Suppressor macrophage (primary cell): ENCODE data around the gene C1orf50.

Experiments used
- DNase-seq, 4 experiments: peaks; one replicate each; pipeline ENCODE4 v3.0.0-alpha.2; 2020 to 2022

Gene C1orf50

DNA sequence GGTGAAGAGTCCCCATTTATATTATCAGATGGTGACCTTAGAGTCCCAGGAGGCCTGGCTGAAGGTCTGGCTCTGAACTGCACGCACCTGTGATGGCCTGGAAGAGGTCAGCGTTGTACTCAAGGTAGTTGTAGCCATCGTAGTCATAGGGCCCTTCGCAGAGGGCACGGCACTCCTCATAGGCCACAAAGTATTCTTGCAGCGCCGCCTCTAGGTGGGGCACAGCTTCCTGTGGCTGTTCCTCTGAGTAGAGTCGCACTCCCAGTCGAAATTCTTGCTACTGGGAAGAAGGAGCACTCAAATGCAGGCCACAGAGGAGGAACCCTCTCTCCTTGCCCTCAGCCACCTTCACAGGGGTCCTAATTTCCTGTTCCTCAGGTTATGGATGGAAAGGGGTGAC is 7.9 kb upstream of the C1orf50 start:
- DNase-seq = peak in 3 of 4 experiments; percentile 14 to 41 (median 40)

DNA sequence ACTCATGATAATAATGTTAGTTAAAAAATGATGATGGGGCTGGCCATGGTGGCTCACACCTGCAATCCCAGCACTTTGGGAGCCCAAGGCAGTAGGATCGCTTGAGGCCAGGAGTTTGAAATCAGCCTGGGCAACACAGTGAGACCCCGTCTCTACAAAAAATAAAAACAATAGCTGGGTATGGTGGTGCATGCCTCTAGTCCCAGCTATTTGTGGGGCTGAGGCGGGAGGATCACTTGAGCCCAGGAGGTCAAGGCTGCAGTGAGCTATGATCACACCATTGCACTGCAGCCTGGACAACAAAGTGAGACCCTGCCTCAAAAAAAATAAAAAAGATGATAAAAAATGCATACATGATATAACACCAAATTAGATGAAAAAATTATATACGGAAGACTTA is 5.5 kb upstream of the C1orf50 start:
- no peak for DNase-seq

- DNase-seq = no peak
Measured at GRCh38 chr1:42762269-42762668, 4.8 kb upstream of the C1orf50 start.

DNA sequence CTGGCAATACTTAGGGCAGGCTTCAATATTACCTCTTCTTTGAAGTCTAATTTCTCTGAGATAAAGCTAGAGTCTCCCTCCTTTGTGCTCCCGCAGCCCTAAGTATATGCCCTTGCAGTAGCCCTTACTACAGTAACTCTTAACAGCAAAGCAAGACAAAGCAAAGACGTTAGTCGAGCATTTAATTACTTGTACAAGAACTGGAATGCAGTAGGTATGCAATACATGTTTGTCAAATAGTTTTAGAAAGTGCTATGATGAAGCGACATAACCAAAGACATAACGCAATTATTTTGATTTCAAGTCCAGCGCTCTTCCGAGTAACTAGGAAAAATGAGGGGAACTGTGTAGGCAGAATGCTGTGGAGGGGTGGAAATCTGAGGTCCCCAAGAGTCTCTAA is 1.8 kb upstream of the C1orf50 start:
- no peak for DNase-seq

DNA sequence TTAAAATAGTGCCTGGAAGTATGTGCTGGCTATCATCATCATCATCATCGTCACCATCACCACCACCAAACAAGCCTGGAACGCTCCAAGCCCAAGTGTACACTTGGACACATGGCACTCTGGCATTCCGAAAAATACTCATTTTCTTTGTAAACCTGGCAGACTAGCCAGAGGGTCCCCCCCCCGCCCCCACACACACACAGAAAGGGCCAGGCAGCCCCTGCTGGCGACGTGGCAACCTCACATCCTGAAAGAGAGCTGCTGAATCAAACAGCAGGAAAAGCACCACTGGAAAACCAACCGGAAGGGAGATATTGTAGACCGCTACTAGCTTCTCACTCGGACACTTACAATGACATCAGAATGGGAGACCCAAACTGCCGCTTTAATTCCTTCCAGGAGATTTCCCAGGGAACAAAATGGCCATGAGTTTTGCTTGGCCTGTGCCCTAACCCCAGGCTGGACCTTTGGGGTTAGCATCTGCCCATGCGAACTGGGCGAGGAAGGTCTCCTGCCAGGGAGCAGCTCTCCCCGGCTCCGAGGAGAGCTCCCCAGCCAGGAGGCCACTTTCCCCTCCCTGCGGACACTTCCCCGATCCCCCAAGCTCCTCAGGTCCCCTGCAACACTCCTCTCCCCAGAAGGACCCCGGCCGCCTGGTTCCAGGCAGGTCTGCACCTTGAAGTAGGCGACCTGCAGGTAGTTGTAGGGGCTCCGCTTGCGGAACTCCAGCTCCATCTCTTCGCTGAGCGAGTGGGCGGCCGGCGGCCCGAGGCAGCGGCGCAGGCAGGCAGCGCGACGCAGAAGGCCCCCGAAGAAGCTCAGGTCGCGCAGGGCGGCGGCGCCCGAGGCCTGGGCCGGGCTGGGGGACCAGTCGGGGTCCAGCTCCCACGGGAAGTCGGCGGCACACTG is 963 bp upstream of the C1orf50 start:
- DNase-seq = peak; percentile 24 to 69 (median 54)

DNA sequence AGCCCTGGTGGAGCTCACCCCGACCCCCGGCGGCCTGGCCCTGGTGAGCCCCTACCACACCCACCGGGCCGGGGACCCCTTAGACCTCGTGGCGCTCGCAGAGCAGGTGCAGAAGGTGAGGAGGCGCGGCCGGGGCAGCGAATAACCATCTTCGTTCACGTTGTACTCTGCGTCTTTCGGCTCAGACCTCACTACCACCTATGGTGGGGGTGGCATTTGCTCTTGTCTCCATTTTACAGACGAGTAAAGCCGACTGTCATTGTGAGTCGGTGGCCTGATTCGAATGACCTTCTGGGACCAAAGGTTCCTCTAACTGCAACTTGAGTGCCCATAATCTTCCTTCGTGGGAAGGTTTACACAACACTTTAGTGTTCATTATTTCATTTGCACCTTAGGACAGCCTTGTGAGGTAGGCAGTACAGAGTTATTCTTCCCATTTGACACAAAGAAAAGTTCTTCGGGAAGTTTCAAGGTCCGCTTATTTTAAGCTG is 506 bp downstream of the C1orf50 start:
- DNase-seq = peak; percentile 30 to 54 (median 41)

- DNase-seq = no peak
Measured at GRCh38 chr1:42768172-42768571, 1.1 kb downstream of the C1orf50 start.

GRCh38 chr1:42769811-42770210 is 2.8 kb downstream of the C1orf50 start:
- no peak for DNase-seq

- DNase-seq = no peak
Measured at GRCh38 chr1:42773420-42773819, 6.4 kb downstream of the C1orf50 start.

- peak; percentile 68 to 86 (median 73) for DNase-seq
Measured at GRCh38 chr1:42774928-42775526, 8.0 kb downstream of the C1orf50 start.

- DNase-seq = no peak
Measured at GRCh38 chr1:42776502-42776901, 9.5 kb downstream of the C1orf50 start.

GRCh38 chr1:42777852-42778251 is 10.8 kb downstream of the C1orf50 start:
- peak; percentile 50 to 63 (median 60) for DNase-seq

- DNase-seq = no peak
Measured at GRCh38 chr1:42779725-42780124, 12.7 kb downstream of the C1orf50 start.

DNA sequence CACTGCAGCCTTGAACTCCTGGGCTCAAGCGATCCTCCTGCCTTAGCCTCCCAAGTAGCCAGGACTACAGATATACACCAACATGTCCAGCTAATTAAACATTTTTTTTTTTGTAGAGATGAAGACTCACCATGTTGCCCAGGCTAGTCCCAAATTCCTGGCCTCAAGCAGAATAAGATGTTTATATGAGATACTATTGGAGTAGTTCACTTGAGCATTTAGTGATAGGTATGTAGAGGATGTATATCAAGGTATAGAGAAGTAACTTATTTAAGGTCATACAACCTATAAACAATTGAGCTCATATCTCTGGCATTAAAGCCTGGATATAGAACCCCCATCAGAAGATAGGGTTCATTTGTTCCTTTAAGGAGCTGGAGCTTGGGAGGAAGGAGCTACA is 13.1 kb downstream of the C1orf50 start:
- no peak for DNase-seq

- no peak for DNase-seq
Measured at GRCh38 chr1:42783092-42783491, 16.0 kb downstream of the C1orf50 start.

DNA sequence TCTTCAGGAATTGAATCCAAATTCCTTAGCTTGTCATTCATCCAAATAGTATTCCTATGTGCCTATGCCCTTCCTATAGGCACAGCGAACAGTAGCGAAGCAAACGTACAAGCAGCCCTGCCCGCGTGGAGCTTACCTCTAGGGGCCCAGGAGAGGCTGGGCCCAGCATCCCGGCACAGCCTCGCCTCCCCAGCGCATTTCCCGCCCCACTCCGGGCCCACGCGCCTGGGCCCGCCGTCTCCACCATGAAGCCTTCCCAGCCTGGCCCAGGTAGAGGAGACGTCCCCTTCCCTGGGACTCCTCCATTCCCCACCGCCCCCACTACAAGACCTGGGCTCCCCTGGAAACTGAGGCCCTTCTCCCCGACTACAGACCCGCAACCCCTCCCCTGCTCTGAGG is 17.5 kb downstream of the C1orf50 start:
- DNase-seq = no peak

GRCh38 chr1:42784946-42785693 is 18.1 kb downstream of the C1orf50 start, which contains the start of gene TMEM269:
Gene TMEM269, plus strand, starts transcription at chr1:42784991. Its CDS starts 4,903 bp downstream, at chr1:42789894.
- DNase-seq = peak in 2 of 4 experiments; percentile 32 to 38

DNA sequence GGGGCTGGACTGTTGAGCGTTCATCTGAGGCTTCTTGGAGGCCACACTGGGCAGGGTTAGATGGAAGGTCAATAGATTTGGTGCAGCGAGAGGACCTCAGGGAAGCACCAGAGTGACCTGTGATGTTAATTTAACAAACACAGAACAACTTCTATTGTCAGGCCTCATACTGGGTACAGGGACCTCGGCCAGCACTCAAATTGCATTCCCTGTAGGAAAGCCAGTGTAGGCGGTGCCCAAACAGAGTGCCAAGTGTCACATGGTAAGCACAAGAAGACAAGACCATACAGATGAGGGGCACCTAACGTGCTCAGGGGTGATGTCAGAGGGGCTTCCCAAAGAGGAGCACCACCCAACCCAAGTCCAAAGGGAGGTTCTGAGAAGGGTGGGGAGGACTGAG is 19.0 kb downstream of the C1orf50 start:
- DNase-seq = no peak

- DNase-seq = no peak
Measured at GRCh38 chr1:42788021-42788420, 21.0 kb downstream of the C1orf50 start.

- no peak for DNase-seq
Measured at GRCh38 chr1:42793824-42794223, 26.8 kb downstream of the C1orf50 start.

DNA sequence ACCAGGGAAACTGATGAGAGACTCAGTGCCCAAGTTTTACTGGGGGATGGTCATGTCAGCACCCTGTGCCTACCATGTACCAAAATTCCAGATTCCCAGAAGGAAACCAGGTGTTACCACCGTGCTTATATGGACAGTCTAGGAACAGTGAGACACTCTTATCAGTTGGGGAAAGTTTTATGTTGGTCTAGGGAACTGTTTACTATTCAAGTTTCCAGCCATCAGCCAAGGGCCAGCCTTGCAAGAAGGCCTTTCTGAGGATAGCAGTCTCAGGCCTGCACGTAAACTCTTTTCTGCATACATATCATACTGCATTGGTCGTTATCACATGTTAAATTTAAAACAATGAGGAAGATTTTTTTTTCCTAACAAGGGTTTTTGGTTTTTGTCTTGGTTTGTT is 30.4 kb downstream of the C1orf50 start:
- no peak for DNase-seq

- no peak for DNase-seq
Measured at GRCh38 chr1:42797979-42798378, 30.9 kb downstream of the C1orf50 start.
